GM12874 (cell line): ENCODE results near the gene ENTPD7.
A peak's percentile ranks its signal among the peaks of the same experiment; 100 is the strongest.

ENCODE experiments used
- CTCF ChIP-seq: IDR thresholded peaks from 2 replicates; pipeline ENCODE4 v1.5.1; 2011; ENCODE audit warnings: low read depth, mild to moderate bottlenecking, control low read depth, low read length, moderate library complexity; ENCODE audit not compliant: insufficient read depth

The ENTPD7 gene

GRCh38 chr10:99698504-99699080 is 39.3 kb downstream of the ENTPD7 start:
- peak; percentile 36; the same call in 1 of the 2 replicates for TF ChIP-seq CTCF

- no peak for TF ChIP-seq CTCF
Observed at GRCh38 chr10:99700649-99701048, 41.3 kb downstream of the ENTPD7 start.

GRCh38 chr10:99708428-99709012 is 49.2 kb downstream of the ENTPD7 start:
- no peak for TF ChIP-seq CTCF

GRCh38 chr10:99709480-99710229 is 50.3 kb downstream of the ENTPD7 start:
- no peak for TF ChIP-seq CTCF

- TF ChIP-seq CTCF, result peak; percentile 43; the same call in 1 of the 2 replicates
Observed at GRCh38 chr10:99711129-99711719, 51.9 kb downstream of the ENTPD7 start.

GRCh38 chr10:99714446-99714845 is 55.1 kb downstream of the ENTPD7 start:
- TF ChIP-seq CTCF, result no peak

GRCh38 chr10:99720387-99720786 is 61.1 kb downstream of the ENTPD7 start:
- TF ChIP-seq CTCF, result no peak
